GM12874 (cell line): ENCODE results near the gene SMS.

ENCODE experiments used
- CTCF ChIP-seq: IDR thresholded peaks from 2 replicates; pipeline ENCODE4 v1.5.1; 2011; ENCODE audit warnings: low read depth, mild to moderate bottlenecking, control low read depth, low read length, moderate library complexity; ENCODE audit not compliant: insufficient read depth

SMS gene

DNA sequence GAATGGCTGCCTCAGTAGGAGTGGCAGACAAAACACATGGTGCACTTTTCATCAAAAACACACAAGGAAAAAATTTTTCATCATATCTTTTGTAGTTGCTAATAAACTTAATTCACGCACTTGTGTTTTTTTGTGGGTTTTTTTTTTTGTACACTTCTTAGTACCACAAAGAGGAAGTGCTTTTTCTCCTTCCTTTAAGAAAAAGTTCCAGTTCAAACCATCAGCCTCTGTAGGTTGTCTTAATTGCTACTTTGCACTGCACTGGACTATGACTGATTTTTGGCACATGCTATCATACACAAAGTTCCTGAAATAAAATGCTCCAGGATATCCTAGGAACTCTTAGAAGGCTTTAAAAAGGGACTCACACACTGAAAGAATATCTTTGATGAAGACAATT is 91.6 kb downstream of the SMS start, which contains the start of gene PHEX:
Gene PHEX (plus strand): TSS at position 242 of the 400 bp plus-strand sequence. CDS start 681 bp downstream, outside the sequence.
- no peak for TF ChIP-seq CTCF

GRCh38 chrX:22032506-22032905 is 92.0 kb downstream of the SMS start:
- no peak for TF ChIP-seq CTCF

- TF ChIP-seq CTCF = no peak
Observed at GRCh38 chrX:22033818-22034217, 93.3 kb downstream of the SMS start.

DNA sequence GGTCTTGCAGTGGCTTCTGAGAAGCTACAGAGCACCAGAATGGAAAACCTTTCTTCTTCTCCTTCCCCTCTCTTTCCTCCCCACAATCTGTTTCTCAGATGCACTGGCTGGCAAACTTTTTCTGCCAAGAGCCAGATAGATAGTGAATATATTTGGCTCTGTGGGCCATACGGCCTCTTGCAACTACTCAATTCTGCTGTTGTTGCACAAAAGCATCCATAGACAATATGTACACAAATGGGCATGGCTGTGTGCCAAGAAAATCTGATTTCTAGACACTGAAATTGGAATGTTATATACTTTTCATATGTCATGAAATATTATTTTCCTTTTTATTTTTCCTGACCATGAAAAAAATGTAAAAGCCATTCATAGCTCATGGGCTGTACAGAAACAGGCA is 94.7 kb downstream of the SMS start:
- no peak for TF ChIP-seq CTCF

- no peak for TF ChIP-seq CTCF
Observed at GRCh38 chrX:22037225-22037624, 96.7 kb downstream of the SMS start.

GRCh38 chrX:22037911-22038537 is 97.5 kb downstream of the SMS start:
- TF ChIP-seq CTCF = no peak

DNA sequence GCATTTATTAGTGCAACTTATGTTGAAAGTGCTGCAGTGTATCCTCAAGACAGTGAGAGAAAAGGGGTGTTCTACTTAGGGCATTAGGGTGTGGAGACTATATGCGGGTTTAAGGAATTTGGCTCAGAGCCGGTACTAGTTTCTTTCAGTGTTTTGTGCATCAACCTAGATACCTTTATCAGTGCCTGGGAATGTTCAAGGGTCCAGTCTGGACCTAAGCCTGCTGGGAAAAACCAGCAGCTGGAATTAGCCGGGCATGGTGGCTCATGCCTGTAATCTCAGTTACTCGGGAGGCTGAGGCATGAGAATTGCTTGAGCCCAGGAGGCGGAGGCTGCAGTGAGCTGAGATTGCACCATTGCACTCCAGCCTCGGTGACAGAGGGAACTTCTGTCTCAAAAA is 99.0 kb downstream of the SMS start:
- TF ChIP-seq CTCF = no peak

DNA sequence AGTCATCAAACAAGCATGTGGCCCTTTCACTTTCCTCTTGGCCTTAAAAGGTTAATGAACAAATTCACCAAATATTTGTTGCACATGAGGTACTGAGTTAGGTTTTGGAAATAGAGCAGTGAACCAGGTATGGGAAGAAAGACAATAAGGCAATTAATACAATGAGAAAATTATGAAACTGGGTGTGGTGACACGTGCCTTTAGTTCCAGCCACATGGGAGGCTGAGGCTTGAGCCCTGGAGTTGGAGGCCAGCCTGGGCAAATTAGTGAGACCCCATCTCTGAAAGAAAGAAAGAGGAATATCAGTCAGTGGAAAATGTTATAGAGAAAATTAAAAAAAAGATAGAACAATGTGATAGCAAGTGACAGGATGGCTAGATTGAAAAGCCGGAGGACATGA is 99.7 kb downstream of the SMS start:
- no peak for TF ChIP-seq CTCF
